ENCODE results near the gene HSPA6.

Gene HSPA6

GRCh38 chr1:161484613-161485012 lies 39.7 kb upstream of the HSPA6 start:
- H3K4me3 ChIP-seq (ENCODE audit: low read depth, low read length) = no peak overlapping the region
- peak; percentile 55 for TF ChIP-seq CTCF (IDR thresholded peaks at IDR 0.05; ENCODE audit: borderline replicate concordance, insufficient read depth, low read depth, low read length)

GRCh38 chr1:161486806-161487741 lies 37.3 kb upstream of the HSPA6 start:
- peak; percentile 60; the same call in 1 of the 2 replicates for TF ChIP-seq CTCF (IDR thresholded peaks at IDR 0.05; ENCODE audit: borderline replicate concordance, insufficient read depth, low read depth, low read length)
- H3K4me3 ChIP-seq (ENCODE audit: low read depth, low read length) = no peak overlapping the region

GRCh38 chr1:161491472-161491871 lies 32.9 kb upstream of the HSPA6 start:
- no peak overlapping the region for H3K4me3 ChIP-seq (ENCODE audit: low read depth, low read length)
- no peak for TF ChIP-seq CTCF (IDR thresholded peaks at IDR 0.05; ENCODE audit: borderline replicate concordance, insufficient read depth, low read depth, low read length)

GRCh38 chr1:161492827-161493226 lies 31.5 kb upstream of the HSPA6 start:
- TF ChIP-seq CTCF (IDR thresholded peaks at IDR 0.05; ENCODE audit: borderline replicate concordance, insufficient read depth, low read depth, low read length) = no peak
- H3K4me3 ChIP-seq (ENCODE audit: low read depth, low read length) = no peak overlapping the region

GRCh38 chr1:161494091-161494735 lies 30.1 kb upstream of the HSPA6 start:
- TF ChIP-seq CTCF (IDR thresholded peaks at IDR 0.05; ENCODE audit: borderline replicate concordance, insufficient read depth, low read depth, low read length) = no peak

GRCh38 chr1:161495490-161495889 lies 28.9 kb upstream of the HSPA6 start:
- H3K4me3 ChIP-seq (ENCODE audit: low read depth, low read length) = no peak overlapping the region
- no peak for TF ChIP-seq CTCF (IDR thresholded peaks at IDR 0.05; ENCODE audit: borderline replicate concordance, insufficient read depth, low read depth, low read length)

More at GRCh38 chr1:161494091-161494735, 30.1 kb upstream of the HSPA6 start:
- no peak overlapping the region for H3K4me3 ChIP-seq (ENCODE audit: low read depth, low read length)
